Stomach (tissue), 9 donors: ENCODE data around the gene RDH16. TPM values are rescaled to one million over a fixed set of nuclear protein-coding genes. Genes with fewer than 3 reads are reported as not detected.

Experiments
- DNase-seq, 2 donors: peaks; one replicate each; pipeline versions ENCODE4 v3.0.0 to v3.0.0-alpha.2; 2013 to 2019
- H3K27ac ChIP-seq, 5 donors: fragments of 200-600 bp in 4 of 5; sonication (generic) in 4 of 5; one replicate each; pipeline ENCODE4 v1.5.1; 2013 to 2019; ENCODE audit warnings: mild to moderate bottlenecking in 1 of 5, moderate library complexity in 1 of 5
- H3K27me3 ChIP-seq, 3 donors: fragments of 200-600 bp; sonication (generic); one replicate each; pipeline ENCODE4 v1.5.1; 2017 to 2019; ENCODE audit warnings: mixed run types in 1 of 3
- H3K36me3 ChIP-seq, 4 donors: fragments of 200-600 bp; sonication (generic); 1 replicate in 3 of 4; 2 replicates in 1 of 4; pipeline ENCODE4 v1.5.1; 2016 to 2019
- H3K4me1 ChIP-seq, 4 donors: fragments of 200-600 bp; sonication (generic); one replicate each; pipeline ENCODE4 v1.5.1; 2016 to 2019
- H3K4me3 ChIP-seq, 4 donors: fragments of 200-600 bp; sonication (generic) in 3 of 4; one replicate each; pipeline ENCODE4 v1.5.1; 2016 to 2019; ENCODE audit warnings: mild to moderate bottlenecking in 1 of 4
- H3K9me3 ChIP-seq, 4 donors: fragments of 200-600 bp; sonication (generic); one replicate each; pipeline ENCODE4 v1.5.1; 2016 to 2019
- CTCF ChIP-seq, 7 experiments: fragments of 450-650 bp in 4 of 7; fragments of 200-600 bp in 3 of 7; sonication (generic) in 3 of 7; IDR thresholded peaks; one replicate each; pipeline ENCODE4 v1.5.1; 2016 to 2019; ENCODE audit warnings: antibody characterized with exemption in 7 of 7, control low read depth in 2 of 7, mild to moderate bottlenecking in 1 of 7
- EP300 ChIP-seq: sonication (generic); formaldehyde crosslinking; IDR thresholded peaks from one replicate; pipeline ENCODE4 v1.6.1; 2017; ENCODE audit warnings: antibody characterized with exemption
- POLR2A ChIP-seq, 4 donors: fragments of 450-650 bp; IDR thresholded peaks; one replicate each; pipeline ENCODE4 v1.6.1; 2016; ENCODE audit warnings: antibody characterized with exemption in 4 of 4, control low read depth in 2 of 4, mild to moderate bottlenecking in 1 of 4, moderate library complexity in 1 of 4
- POLR2AphosphoS5 ChIP-seq, 3 donors: sonication (generic); formaldehyde crosslinking; IDR thresholded peaks; one replicate each; pipeline ENCODE4 v1.6.1; 2016; ENCODE audit warnings: antibody characterized with exemption in 3 of 3
- WGBS, 5 donors: extraction: QIAGEN DNeasy Blood & Tissue Kit in 3 of 5; methylation state at CpG; one replicate each; pipeline versions ENCODE4 v1.1.5 to v1.1.7; 2013 to 2018; 5-methylcytosine and 5-hydroxymethylcytosine counted together
- intact Hi-C: fragments of 100-400 bp; cut with DNase I; formaldehyde crosslinking; loops from one replicate; pipeline ENCODE4 v1.15.1; 2023; ENCODE audit warnings: low total_unique reads
- polyA plus RNA-seq, 3 donors: library from polyadenylated mRNA; stranded (reverse); fragments of 200-250 nt; gene quantifications; one replicate each; pipeline ENCODE4 v1.2.3, GENCODE V29; 2013
- total RNA-seq, 5 donors: library from RNA; depleted of rRNA; stranded (reverse); fragments of >200 nt; gene quantifications; one replicate each; pipeline versions ENCODE4 v1.1.0 to v1.2.3, GENCODE V29; 2014 to 2016
- donor health status: healthy with polysubstance abuse.
- donor health status: Bipolar disorder and iron deficiency.
- donor health status: healthy.

RDH16 gene
- total and polyA plus RNA-seq, 8 donors = 0.37 to 1.0 (median 0.68) TPM; not detected in 5

GRCh38 chr12:56932146-56932545, 25.3 kb downstream of the RDH16 start:
- intact Hi-C loops = no loop called here
- no peaks in the 10 kb centered on the region for H3K9me3 ChIP-seq
- no peak for DNase-seq
- no peaks in the 10 kb centered on the region for H3K36me3 ChIP-seq
- peaks cover 0 to 15% (median 0%) of the 10 kb centered on the region in 4 donors for H3K4me1 ChIP-seq
- no peaks in the 10 kb centered on the region for H3K27me3 ChIP-seq
- 67 to 90% (median 77%) methylated on average over 5 of the region's 5 CpGs for WGBS, 5 donors
- TF ChIP-seq POLR2A (IDR thresholded peaks at IDR 0.05) (no peak), EP300 (no peak), POLR2AphosphoS5 (IDR thresholded peaks at IDR 0.05) (no peak), CTCF (IDR thresholded peaks at IDR 0.05) (no peak)
- H3K4me3 ChIP-seq = no peak overlapping the region
- peak overlapping the region in 1 of 5 donors; percentile 19 for H3K27ac ChIP-seq

- DNase-seq = peak in 1 of 2 donors; percentile 76
- intact Hi-C loops = no loop called here
- 71 to 86% (median 81%) methylated on average over 2 of the region's 2 CpGs for WGBS, 5 donors
- Histone ChIP-seq H3K36me3 (no peaks in the 10 kb centered on the region), H3K4me1 (peaks cover 0 to 15% (median 0%) of the 10 kb centered on the region in 4 donors), H3K27ac (peak overlapping the region in 1 of 5 donors; percentile 19), H3K27me3 (no peaks in the 10 kb centered on the region), H3K9me3 (no peaks in the 10 kb centered on the region), H3K4me3 (no peak overlapping the region)
- no peak for TF ChIP-seq POLR2AphosphoS5 (IDR thresholded peaks at IDR 0.05)
- TF ChIP-seq CTCF (IDR thresholded peaks at IDR 0.05) = no peak
- TF ChIP-seq POLR2A (IDR thresholded peaks at IDR 0.05) = no peak
- TF ChIP-seq EP300 = no peak
Observed at GRCh38 chr12:56931474-56931978, 25.9 kb downstream of the RDH16 start.

GRCh38 chr12:56930241-56930640, 27.2 kb downstream of the RDH16 start:
- H3K9me3 ChIP-seq = no peaks in the 10 kb centered on the region
- WGBS, 5 donors = 88 to 91% (median 89%) methylated on average over 5 to 8 of the region's 8 CpGs
- TF ChIP-seq POLR2A (IDR thresholded peaks at IDR 0.05) = no peak
- TF ChIP-seq EP300 = no peak
- TF ChIP-seq CTCF (IDR thresholded peaks at IDR 0.05) = no peak
- TF ChIP-seq POLR2AphosphoS5 (IDR thresholded peaks at IDR 0.05) = no peak
- peaks cover 0 to 15% (median 0%) of the 10 kb centered on the region in 4 donors for H3K4me1 ChIP-seq
- H3K36me3 ChIP-seq = no peaks in the 10 kb centered on the region
- H3K27me3 ChIP-seq = no peaks in the 10 kb centered on the region
- no peak for DNase-seq
- H3K4me3 ChIP-seq = no peak overlapping the region
- no peak overlapping the region for H3K27ac ChIP-seq
- intact Hi-C loops = no loop called here

GRCh38 chr12:56929780-56930179, 27.6 kb downstream of the RDH16 start:
- H3K4me1 ChIP-seq = peaks cover 0 to 15% (median 0%) of the 10 kb centered on the region in 4 donors
- no peaks in the 10 kb centered on the region for H3K9me3 ChIP-seq
- WGBS, 5 donors = 85 to 100% (median 96%) methylated on average over 2 to 4 of the region's 4 CpGs
- no peak for TF ChIP-seq POLR2A (IDR thresholded peaks at IDR 0.05)
- no peak for TF ChIP-seq CTCF (IDR thresholded peaks at IDR 0.05)
- no peak for TF ChIP-seq EP300
- TF ChIP-seq POLR2AphosphoS5 (IDR thresholded peaks at IDR 0.05) = no peak
- H3K36me3 ChIP-seq = no peaks in the 10 kb centered on the region
- no peak overlapping the region for H3K4me3 ChIP-seq
- no peaks in the 10 kb centered on the region for H3K27me3 ChIP-seq
- no peak overlapping the region for H3K27ac ChIP-seq
- no peak for DNase-seq
- intact Hi-C loops = no loop called here
